ENCODE measurements around the gene SLC17A7.
"Not testable (repeated sequence)": the region's sequence is repeated elsewhere in the genome, so short reads cannot be mapped to it uniquely, and the experiment has no call there.

Gene SLC17A7

DNA sequence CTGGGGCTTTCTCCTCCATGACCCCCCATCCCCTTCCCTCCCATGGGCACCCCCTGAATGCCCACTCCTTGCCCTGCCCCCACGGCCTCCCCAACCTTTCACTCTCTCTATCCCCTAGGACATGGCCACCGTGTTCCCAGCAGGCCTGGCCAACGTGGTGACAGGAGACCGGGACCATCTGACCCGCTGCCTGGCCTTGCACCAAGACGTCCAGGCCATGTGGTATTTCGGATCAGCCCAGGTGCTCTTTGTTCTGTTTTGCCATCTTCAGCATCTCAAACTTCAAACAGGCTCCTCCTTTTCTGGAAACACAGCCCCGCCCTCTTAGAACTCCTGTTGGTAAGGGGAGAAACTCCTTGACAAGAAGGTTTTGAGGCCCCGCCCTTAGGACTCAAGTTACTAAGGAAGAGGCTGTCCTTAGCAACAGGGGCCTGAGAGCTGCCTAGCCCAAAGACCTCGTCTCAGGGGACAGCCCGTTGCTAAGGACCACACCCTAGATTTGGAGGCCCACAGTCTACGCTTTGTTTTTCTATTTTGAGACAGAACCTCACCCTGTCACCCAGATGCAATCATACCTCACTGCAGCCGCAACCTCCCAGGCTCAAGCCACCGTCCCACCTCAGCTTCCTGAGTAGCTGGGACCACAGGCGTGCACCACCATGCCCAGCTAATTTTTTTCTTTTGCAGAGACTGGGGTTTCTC is 27.6 kb upstream of the SLC17A7 start:
- DNase-seq (ENCODE audit: low read depth in 2 of 2), result peak; percentile 93 to 94
- TF ChIP-seq, protein P1, sequence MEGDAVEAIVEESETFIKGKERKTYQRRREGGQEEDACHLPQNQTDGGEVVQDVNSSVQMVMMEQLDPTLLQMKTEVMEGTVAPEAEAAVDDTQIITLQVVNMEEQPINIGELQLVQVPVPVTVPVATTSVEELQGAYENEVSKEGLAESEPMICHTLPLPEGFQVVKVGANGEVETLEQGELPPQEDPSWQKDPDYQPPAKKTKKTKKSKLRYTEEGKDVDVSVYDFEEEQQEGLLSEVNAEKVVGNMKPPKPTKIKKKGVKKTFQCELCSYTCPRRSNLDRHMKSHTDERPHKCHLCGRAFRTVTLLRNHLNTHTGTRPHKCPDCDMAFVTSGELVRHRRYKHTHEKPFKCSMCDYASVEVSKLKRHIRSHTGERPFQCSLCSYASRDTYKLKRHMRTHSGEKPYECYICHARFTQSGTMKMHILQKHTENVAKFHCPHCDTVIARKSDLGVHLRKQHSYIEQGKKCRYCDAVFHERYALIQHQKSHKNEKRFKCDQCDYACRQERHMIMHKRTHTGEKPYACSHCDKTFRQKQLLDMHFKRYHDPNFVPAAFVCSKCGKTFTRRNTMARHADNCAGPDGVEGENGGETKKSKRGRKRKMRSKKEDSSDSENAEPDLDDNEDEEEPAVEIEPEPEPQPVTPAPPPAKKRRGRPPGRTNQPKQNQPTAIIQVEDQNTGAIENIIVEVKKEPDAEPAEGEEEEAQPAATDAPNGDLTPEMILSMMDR (IDR thresholded peaks at IDR 0.05; ENCODE audit: low read depth, low read length), result no peak
- no peak overlapping the region for H3K4me3 ChIP-seq (replicated peaks in 1 of 2; ENCODE audit: low read depth in 2 of 2, low read length in 2 of 2)

GRCh38 chr19:49468199-49468598 is 26.9 kb upstream of the SLC17A7 start:
- no peak overlapping the region for H3K4me3 ChIP-seq (replicated peaks in 1 of 2; ENCODE audit: low read depth in 2 of 2, low read length in 2 of 2)
- TF ChIP-seq, protein P1 (IDR thresholded peaks at IDR 0.05; ENCODE audit: low read depth, low read length), result no peak
- DNase-seq (ENCODE audit: low read depth in 2 of 2), result no peak

GRCh38 chr19:49465371-49465770 is 24.0 kb upstream of the SLC17A7 start:
- no peak for DNase-seq (ENCODE audit: low read depth in 2 of 2)
- H3K4me3 ChIP-seq (replicated peaks in 1 of 2; ENCODE audit: low read depth in 2 of 2, low read length in 2 of 2), result no peak overlapping the region
- TF ChIP-seq, protein P1 (IDR thresholded peaks at IDR 0.05; ENCODE audit: low read depth, low read length), result no peak

GRCh38 chr19:49463960-49464740 is 22.8 kb upstream of the SLC17A7 start:
- no peak overlapping the region for H3K4me3 ChIP-seq (replicated peaks in 1 of 2; ENCODE audit: low read depth in 2 of 2, low read length in 2 of 2)
- TF ChIP-seq, protein P1 (IDR thresholded peaks at IDR 0.05; ENCODE audit: low read depth, low read length), result no peak
- no peak for DNase-seq (ENCODE audit: low read depth in 2 of 2)

GRCh38 chr19:49462492-49462891 is 21.2 kb upstream of the SLC17A7 start:
- DNase-seq (ENCODE audit: low read depth in 2 of 2), result no peak
- TF ChIP-seq, protein P1 (IDR thresholded peaks at IDR 0.05; ENCODE audit: low read depth, low read length), result no peak
- H3K4me3 ChIP-seq (replicated peaks in 1 of 2; ENCODE audit: low read depth in 2 of 2, low read length in 2 of 2), result no peak overlapping the region

DNA sequence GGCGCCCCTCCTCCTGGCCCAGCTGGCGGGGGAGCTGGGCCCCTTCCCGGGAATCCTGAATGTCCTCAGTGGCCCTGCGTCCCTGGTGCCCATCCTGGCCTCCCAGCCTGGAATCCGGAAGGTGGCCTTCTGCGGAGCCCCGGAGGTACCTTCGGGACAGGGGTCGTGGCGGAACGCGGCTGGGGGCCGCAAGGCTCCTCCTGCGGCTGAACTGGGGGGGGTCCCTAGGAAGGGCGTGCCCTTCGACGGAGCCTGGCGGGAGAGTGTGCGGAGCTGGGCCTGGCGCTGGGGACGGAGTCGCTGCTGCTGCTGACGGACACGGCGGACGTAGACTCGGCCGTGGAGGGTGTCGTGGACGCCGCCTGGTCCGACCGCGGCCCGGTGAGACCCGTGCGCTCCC is 20.3 kb upstream of the SLC17A7 start:
- no peak for DNase-seq (ENCODE audit: low read depth in 2 of 2)
- TF ChIP-seq, protein P1 (IDR thresholded peaks at IDR 0.05; ENCODE audit: low read depth, low read length), result no peak
- H3K4me3 ChIP-seq (replicated peaks in 1 of 2; ENCODE audit: low read depth in 2 of 2, low read length in 2 of 2), result no peak overlapping the region

DNA sequence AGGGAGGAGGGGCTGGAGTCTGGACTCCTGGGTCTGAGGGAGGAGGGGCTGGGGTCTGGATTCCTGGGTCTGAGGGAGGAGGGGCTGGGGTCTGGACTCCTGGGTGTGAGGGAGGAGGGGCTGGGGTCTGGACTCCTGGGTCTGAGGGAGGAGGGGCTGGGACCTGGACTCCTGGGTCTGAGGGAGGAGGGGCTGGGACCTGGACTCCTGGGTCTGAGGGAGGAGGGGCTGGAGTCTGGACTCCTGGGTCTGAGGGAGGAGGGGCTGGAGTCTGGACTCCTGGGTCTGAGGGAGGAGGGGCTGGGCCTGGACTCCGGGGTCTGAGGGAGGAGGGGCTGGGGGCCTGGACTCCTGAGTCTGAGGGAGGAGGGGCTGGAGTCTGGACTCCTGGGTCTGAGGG is 19.8 kb upstream of the SLC17A7 start:
- not testable (repeated sequence) for DNase-seq (ENCODE audit: low read depth in 2 of 2); H3K4me3 ChIP-seq (replicated peaks in 1 of 2; ENCODE audit: low read depth in 2 of 2, low read length in 2 of 2)
